Immature natural killer cell (primary cell): Measurements from ENCODE around the gene FGF2. TPM values are rescaled to one million over a fixed set of nuclear protein-coding genes. Genes with fewer than 3 reads are reported as not detected.

Experiments
- DNase-seq, 3 donors: peaks; one replicate each; pipeline ENCODE4 v3.0.0; 2022; ENCODE audit warnings: mixed read lengths in 1 of 3
- H3K27ac Mint-ChIP-seq, 6 donors: one replicate each; pipeline ENCODE4 v1.8.0; 2020; ENCODE audit warnings: mixed read lengths in 6 of 6, mild to moderate bottlenecking in 5 of 6, inconsistent platforms in 4 of 6, moderate library complexity in 3 of 6
- H3K27me3 Mint-ChIP-seq, 3 donors: one replicate each; pipeline ENCODE4 v1.8.0; 2020 to 2021; ENCODE audit warnings: low read depth in 3 of 3, mild to moderate bottlenecking in 3 of 3, mixed read lengths in 3 of 3, moderate library complexity in 3 of 3, inconsistent platforms in 1 of 3
- H3K36me3 Mint-ChIP-seq, 3 donors: one replicate each; pipeline ENCODE4 v1.8.0; 2020; ENCODE audit warnings: mixed read lengths in 3 of 3, inconsistent platforms in 2 of 3, mild to moderate bottlenecking in 2 of 3
- H3K4me1 Mint-ChIP-seq, 2 donors: one replicate each; pipeline ENCODE4 v1.8.0; 2020; ENCODE audit warnings: inconsistent platforms in 2 of 2, mild to moderate bottlenecking in 2 of 2, mixed read lengths in 2 of 2, moderate library complexity in 1 of 2
- H3K4me3 Mint-ChIP-seq, 5 donors: one replicate each; pipeline ENCODE4 v1.8.0; 2020; ENCODE audit warnings: mild to moderate bottlenecking in 5 of 5, mixed read lengths in 5 of 5, inconsistent platforms in 3 of 5, moderate library complexity in 3 of 5
- H3K9me3 Mint-ChIP-seq, 6 donors: one replicate each; pipeline ENCODE4 v1.8.0; 2020; ENCODE audit warnings: mild to moderate bottlenecking in 6 of 6, mixed read lengths in 6 of 6, inconsistent platforms in 4 of 6, moderate library complexity in 3 of 6
- polyA plus RNA-seq, 3 donors: library from polyadenylated mRNA; unstranded; fragments of 300-500 nt; fragmentation: Illumina TruSeq; gene quantifications; one replicate each; pipeline ENCODE4 v1.2.3, GENCODE V29; 2021

FGF2 gene
- polyA plus RNA-seq, 3 donors from 2014 or later: not detected

DNA sequence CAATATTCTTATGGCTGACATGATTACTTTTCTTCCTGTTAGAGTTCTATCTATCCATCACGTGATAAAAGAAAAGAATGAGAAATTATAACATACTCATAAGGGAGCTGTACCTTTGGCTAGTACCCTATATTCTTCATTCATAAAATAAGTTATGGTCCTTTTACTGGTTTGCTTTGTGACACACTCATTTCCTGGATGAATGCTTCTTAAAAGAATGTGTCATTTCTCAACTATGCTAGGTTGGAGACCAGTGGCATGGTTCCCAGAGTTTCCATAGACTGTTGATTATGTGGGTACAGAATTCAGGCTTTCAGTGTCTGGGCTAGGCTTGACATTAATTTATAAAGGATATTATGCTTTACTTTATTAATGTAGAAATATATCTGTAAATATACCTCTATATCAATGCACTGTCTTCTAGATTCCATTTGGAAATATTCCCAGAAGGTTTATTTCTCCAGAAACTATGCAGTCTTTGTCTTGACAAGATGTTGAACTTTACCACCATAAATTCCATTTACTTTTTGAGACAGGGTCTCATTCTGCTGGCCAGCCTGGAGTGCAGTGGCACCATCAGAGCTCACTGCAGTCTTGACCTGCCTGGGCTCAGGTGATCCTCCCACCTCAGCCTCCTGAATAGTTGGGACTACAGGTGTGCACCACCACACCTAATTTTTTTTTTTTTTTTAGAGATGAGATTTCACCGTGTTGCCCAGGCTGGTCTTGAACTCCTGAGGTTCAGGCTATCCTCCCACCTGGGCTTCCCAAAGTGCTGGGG is 71.9 kb downstream of the FGF2 start:
- Mint-ChIP-seq H3K4me1 (peaks cover 3 to 9% of the 10 kb centered on the region in 2 donors), H3K27ac (no peak overlapping the region), H3K4me3 (no peak overlapping the region), H3K27me3 (peaks cover 0 to 2% (median 0%) of the 10 kb centered on the region in 3 donors), H3K36me3 (peaks cover 0 to 14% (median 3%) of the 10 kb centered on the region in 3 donors), H3K9me3 (no peaks in the 10 kb centered on the region)
- no peak for DNase-seq

- H3K4me1 Mint-ChIP-seq: peaks cover 3 to 9% of the 10 kb centered on the region in 2 donors
- no peak overlapping the region for H3K4me3 Mint-ChIP-seq
- DNase-seq: no peak
- H3K27me3 Mint-ChIP-seq: peaks cover 0 to 2% (median 0%) of the 10 kb centered on the region in 3 donors
- H3K27ac Mint-ChIP-seq: no peak overlapping the region
- H3K9me3 Mint-ChIP-seq: no peaks in the 10 kb centered on the region
- H3K36me3 Mint-ChIP-seq: peaks cover 3 to 14% (median 8%) of the 10 kb centered on the region in 3 donors
Measured at GRCh38 chr4:122899682-122900081, 73.1 kb downstream of the FGF2 start.

- Mint-ChIP-seq H3K27ac (no peak overlapping the region), H3K36me3 (peaks cover 6 to 14% (median 14%) of the 10 kb centered on the region in 3 donors)
Measured at GRCh38 chr4:122900314-122900713, 73.7 kb downstream of the FGF2 start.

DNA sequence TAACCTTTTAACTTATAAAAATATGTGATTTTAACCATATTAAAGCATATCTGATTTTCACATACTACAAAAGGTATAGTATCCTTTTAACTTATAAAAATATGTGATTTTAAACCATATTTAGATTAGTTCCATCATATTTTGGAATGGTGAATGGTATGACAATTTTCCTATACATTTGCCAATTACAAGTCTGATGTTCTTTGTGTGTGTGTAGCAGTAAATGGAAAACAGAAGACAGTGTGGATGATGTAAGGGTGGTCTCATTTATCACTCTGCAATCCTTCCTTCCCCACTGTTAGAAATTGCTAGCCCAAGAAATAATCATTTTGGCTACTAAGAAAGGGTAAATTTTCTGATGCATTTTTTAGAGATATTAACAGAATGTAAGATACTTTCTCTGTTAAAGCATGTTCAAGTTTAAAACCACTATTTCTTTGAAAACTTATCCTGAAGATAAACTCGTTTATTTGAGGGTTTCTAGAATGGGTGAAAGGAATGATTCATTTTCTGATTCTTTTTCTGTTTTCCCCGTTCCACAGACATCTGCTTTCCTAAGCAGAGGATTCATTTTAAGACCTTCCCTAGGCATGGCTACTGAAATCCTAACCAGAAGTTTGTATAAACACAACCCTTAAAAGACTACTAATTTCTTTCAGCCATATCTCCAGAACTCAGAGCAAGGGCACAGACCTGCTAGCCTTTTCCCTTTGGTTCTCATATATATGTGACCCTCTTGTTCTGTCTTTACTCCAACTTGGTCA is 74.8 kb downstream of the FGF2 start:
- Mint-ChIP-seq H3K4me3 (no peak overlapping the region), H3K27ac (no peak overlapping the region), H3K36me3 (peaks cover 9 to 15% (median 14%) of the 10 kb centered on the region in 3 donors), H3K9me3 (no peaks in the 10 kb centered on the region), H3K4me1 (peaks cover 3 to 9% of the 10 kb centered on the region in 2 donors), H3K27me3 (peaks cover 0 to 2% (median 0%) of the 10 kb centered on the region in 3 donors)
- DNase-seq: no peak

More at GRCh38 chr4:122900314-122900713, 73.7 kb downstream of the FGF2 start:
- DNase-seq: no peak
- H3K4me3 Mint-ChIP-seq: no peak overlapping the region
- H3K9me3 Mint-ChIP-seq: no peaks in the 10 kb centered on the region
- H3K27me3 Mint-ChIP-seq: peaks cover 0 to 2% (median 0%) of the 10 kb centered on the region in 3 donors
- peaks cover 3 to 9% of the 10 kb centered on the region in 2 donors for H3K4me1 Mint-ChIP-seq

DNA sequence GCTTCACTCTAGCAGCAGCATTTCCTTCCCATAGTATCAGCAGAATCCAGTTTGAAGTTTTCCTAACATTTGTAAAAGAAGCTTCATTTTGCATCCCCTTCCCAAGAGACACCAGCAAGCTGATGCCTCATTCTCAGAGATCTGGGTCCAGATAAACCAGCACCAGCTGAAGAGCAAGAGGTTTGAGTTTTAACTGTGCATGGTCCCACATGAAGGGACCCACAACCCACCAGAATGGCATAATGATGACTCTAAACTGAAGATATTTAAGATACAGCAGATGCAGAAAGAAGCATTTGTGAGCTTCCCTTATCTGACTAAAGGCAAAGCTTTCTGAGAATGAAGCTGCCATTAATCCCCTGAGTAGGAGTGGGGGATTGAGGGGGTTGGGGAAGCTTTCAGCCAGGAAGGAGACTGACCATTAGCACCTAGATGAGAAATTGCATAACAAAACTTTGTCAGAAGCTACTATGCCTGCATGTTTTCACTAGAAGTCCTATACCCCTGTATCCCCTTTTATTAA is 77.2 kb downstream of the FGF2 start:
- no peak overlapping the region for H3K4me3 Mint-ChIP-seq
- no peaks in the 10 kb centered on the region for H3K4me1 Mint-ChIP-seq
- DNase-seq: no peak
- H3K27ac Mint-ChIP-seq: no peak overlapping the region
- H3K9me3 Mint-ChIP-seq: no peaks in the 10 kb centered on the region
- H3K27me3 Mint-ChIP-seq: peaks cover 0 to 2% (median 0%) of the 10 kb centered on the region in 3 donors
- peaks cover 9 to 25% (median 13%) of the 10 kb centered on the region in 3 donors for H3K36me3 Mint-ChIP-seq

DNA sequence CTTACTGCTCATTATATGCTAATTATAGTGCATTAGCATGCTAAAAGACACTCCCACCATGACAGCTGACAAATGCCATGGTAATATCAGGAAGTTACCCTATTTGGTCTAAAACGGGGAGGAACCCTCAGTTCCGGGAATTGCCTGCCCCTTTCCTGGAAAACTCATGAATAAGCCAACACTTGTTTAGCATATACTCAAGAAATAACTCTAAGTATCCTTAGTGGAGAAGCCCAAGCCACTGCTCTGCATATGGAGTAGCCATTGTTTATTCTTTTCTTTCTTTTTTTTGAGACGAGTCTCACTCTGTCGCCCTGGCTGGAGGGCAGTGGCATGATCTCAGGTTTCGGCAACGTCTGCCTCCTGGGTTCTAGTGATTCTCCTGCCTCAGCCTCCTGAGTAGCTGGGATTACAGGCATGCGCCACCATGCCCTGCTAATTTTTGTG is 80.3 kb downstream of the FGF2 start:
- Mint-ChIP-seq H3K36me3 (peaks cover 13 to 29% (median 19%) of the 10 kb centered on the region in 3 donors), H3K4me3 (no peak overlapping the region), H3K4me1 (no peaks in the 10 kb centered on the region), H3K9me3 (no peaks in the 10 kb centered on the region), H3K27me3 (no peaks in the 10 kb centered on the region), H3K27ac (no peak overlapping the region)
- no peak for DNase-seq

GRCh38 chr4:122908223-122908622 is 81.6 kb downstream of the FGF2 start:
- H3K9me3 Mint-ChIP-seq: no peaks in the 10 kb centered on the region
- H3K36me3 Mint-ChIP-seq: peaks cover 14 to 29% (median 20%) of the 10 kb centered on the region in 3 donors
- H3K4me1 Mint-ChIP-seq: no peaks in the 10 kb centered on the region
- H3K4me3 Mint-ChIP-seq: no peak overlapping the region
- H3K27ac Mint-ChIP-seq: peak overlapping the region in 1 of 6 donors; percentile 46
- H3K27me3 Mint-ChIP-seq: no peaks in the 10 kb centered on the region
- no peak for DNase-seq

DNA sequence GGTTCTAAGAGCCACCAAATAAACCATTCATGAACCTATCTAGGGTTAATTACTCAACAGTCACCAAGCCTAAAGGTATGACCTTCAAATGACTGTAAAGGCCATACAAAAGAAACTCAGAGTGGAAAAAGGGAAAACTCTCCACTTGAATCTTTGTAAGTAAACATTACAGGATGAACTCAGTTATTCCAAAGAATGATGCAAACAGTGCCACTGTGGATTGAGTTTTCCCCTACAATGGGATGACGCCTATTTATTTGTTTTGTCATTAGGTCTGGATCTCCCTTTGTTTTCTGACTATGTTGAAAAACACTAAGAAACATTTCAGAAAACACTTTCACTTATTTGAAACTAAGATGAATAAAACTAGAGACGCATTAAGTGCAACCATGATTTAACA is 83.1 kb downstream of the FGF2 start:
- H3K27ac Mint-ChIP-seq: no peak overlapping the region
- no peaks in the 10 kb centered on the region for H3K9me3 Mint-ChIP-seq
- no peak for DNase-seq
- peaks cover 14 to 21% (median 20%) of the 10 kb centered on the region in 3 donors for H3K36me3 Mint-ChIP-seq
- H3K4me1 Mint-ChIP-seq: peaks cover 0 to 4% of the 10 kb centered on the region in 2 donors
- no peak overlapping the region for H3K4me3 Mint-ChIP-seq
- H3K27me3 Mint-ChIP-seq: no peaks in the 10 kb centered on the region

- Mint-ChIP-seq H3K4me1 (peaks cover 0 to 4% of the 10 kb centered on the region in 2 donors), H3K4me3 (no peak overlapping the region), H3K27me3 (no peaks in the 10 kb centered on the region), H3K27ac (no peak overlapping the region), H3K9me3 (no peaks in the 10 kb centered on the region), H3K36me3 (peaks cover 12 to 23% (median 14%) of the 10 kb centered on the region in 3 donors)
- no peak for DNase-seq
Measured at GRCh38 chr4:122911588-122911987, 85.0 kb downstream of the FGF2 start.

GRCh38 chr4:122912810-122913575 is 86.4 kb downstream of the FGF2 start:
- no peaks in the 10 kb centered on the region for H3K27me3 Mint-ChIP-seq
- H3K4me3 Mint-ChIP-seq: no peak overlapping the region
- no peaks in the 10 kb centered on the region for H3K9me3 Mint-ChIP-seq
- DNase-seq: no peak
- no peak overlapping the region for H3K27ac Mint-ChIP-seq
- peaks cover 11 to 24% (median 12%) of the 10 kb centered on the region in 3 donors for H3K36me3 Mint-ChIP-seq
- peaks cover 0 to 4% of the 10 kb centered on the region in 2 donors for H3K4me1 Mint-ChIP-seq

DNA sequence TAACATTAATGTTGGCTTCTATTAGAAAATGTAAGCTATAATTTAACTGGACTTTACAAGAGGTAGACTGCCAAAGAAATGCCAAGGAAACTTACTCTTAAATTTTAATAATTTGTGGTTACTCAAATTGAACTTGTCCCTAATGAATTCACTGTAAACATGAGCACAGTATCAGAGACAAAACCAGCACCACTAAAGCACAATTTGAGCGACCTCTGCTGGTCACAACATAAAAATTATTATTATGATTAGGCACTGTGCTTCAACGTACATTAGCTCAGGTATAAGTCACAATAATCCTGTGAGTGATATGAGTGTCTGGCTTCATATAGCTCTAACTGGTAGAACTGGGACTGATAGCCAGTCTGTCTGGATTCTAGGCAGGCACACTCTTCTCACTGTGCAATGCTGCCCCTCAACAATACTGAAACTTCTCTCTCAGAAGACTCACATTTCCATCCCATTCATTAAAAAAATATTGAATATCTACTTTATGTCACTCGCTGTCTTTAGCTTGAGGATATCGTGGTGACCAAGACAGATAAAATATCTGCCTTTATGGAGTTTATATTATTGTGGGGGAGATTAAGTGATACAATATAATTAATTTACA is 87.8 kb downstream of the FGF2 start:
- peak in 2 of 3 donors; percentile 5 to 30 for DNase-seq
- H3K9me3 Mint-ChIP-seq: no peaks in the 10 kb centered on the region
- H3K27ac Mint-ChIP-seq: no peak overlapping the region
- H3K4me1 Mint-ChIP-seq: peaks cover 0 to 4% of the 10 kb centered on the region in 2 donors
- H3K36me3 Mint-ChIP-seq: peaks cover 4 to 21% (median 12%) of the 10 kb centered on the region in 3 donors
- no peak overlapping the region for H3K4me3 Mint-ChIP-seq
- H3K27me3 Mint-ChIP-seq: no peaks in the 10 kb centered on the region

DNA sequence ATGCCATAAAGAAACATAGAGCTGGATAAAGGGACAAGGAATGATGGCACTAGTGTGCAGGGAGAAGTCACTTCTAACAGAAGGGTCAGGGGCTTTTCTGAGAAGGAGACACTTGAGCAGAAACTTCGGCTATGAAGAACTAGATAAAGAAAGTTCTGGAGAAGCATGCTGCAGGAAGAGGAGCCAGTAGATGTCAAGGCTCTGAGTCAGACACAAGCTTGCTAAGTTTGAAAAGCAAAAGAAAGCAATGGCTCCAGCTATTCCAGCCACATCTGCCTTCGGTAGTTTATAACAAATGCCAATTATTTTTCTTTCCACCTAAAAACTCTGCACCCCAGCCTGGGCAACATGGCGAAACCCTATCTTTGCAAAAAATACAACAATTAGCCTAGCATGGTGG is 88.3 kb downstream of the FGF2 start:
- H3K27ac Mint-ChIP-seq: no peak overlapping the region
- no peak overlapping the region for H3K4me3 Mint-ChIP-seq
- H3K4me1 Mint-ChIP-seq: peaks cover 0 to 4% of the 10 kb centered on the region in 2 donors
- DNase-seq: no peak
- peaks cover 4 to 21% (median 12%) of the 10 kb centered on the region in 3 donors for H3K36me3 Mint-ChIP-seq
- H3K27me3 Mint-ChIP-seq: no peaks in the 10 kb centered on the region
- no peaks in the 10 kb centered on the region for H3K9me3 Mint-ChIP-seq

DNA sequence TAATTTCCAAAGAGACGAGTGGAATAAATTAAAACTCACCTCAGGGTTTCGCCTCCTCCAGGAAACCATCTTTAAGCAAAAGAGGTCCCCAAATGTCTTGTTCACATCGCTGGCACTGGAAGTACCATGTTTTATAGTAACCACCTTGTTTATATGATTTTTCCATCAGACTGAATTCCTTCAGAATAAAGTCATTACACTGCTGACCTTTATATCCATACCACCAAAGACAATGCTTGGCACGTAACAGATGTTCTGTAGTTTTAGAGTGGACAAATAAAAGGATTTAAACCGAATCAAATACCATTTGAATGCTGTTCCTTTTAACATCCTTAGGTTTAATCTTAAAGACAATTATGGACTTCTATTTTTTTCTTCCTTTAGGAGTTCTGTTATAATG is 91.1 kb downstream of the FGF2 start:
- no peak overlapping the region for H3K4me3 Mint-ChIP-seq
- H3K36me3 Mint-ChIP-seq: peaks cover 0 to 5% (median 4%) of the 10 kb centered on the region in 3 donors
- H3K9me3 Mint-ChIP-seq: no peaks in the 10 kb centered on the region
- H3K4me1 Mint-ChIP-seq: peaks cover 4 to 9% of the 10 kb centered on the region in 2 donors
- no peaks in the 10 kb centered on the region for H3K27me3 Mint-ChIP-seq
- H3K27ac Mint-ChIP-seq: no peak overlapping the region
- DNase-seq: no peak
